HG03175 (cell line): ENCODE data around the gene PNMA6E.
"Not testable (repeated sequence)": the region's sequence is repeated elsewhere in the genome, so short reads cannot be mapped to it uniquely, and the experiment has no call there.

Experiments used
- ATAC-seq: cut with Tn5 transposase; IDR thresholded peaks from one replicate; pipeline ENCODE4 v1.9.1; 2021; ENCODE audit warnings: mild to moderate bottlenecking, moderate library complexity; ENCODE audit not compliant: unreplicated experiment

The PNMA6E gene

DNA sequence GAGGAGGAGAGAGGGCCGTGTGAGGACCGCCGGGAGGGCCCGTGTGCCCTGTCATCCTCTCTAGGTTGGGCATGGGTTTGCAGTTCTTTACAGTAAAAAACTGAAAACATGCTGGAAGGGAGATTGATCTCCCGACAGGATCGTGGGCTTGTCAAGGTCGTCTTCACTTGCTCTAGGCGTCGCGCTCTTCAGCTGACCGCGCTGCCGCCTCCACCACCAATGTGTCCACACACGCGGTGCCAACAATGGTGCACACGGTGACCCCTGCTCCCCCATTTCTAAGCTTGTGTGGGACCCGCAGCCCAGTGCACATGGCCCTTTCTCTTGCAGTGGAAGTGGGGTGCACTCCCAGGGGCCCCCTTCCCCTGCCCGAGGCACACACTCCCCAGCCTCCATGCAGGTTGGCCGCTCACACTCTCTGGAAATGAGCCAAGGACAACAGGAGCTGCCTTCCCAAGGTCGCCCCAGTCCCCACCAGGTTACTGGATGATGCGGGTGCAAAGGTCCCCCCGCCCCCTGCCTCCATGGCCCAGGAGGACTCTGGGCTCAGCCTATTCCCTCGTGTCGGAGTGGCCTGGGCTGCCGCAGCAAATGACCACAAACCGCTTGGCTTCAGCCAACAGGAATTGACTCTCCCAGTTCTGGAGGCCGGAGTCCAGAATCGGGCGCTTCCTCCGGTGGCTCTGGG is 8.4 kb upstream of the PNMA6E start:
- no peak for ATAC-seq

DNA sequence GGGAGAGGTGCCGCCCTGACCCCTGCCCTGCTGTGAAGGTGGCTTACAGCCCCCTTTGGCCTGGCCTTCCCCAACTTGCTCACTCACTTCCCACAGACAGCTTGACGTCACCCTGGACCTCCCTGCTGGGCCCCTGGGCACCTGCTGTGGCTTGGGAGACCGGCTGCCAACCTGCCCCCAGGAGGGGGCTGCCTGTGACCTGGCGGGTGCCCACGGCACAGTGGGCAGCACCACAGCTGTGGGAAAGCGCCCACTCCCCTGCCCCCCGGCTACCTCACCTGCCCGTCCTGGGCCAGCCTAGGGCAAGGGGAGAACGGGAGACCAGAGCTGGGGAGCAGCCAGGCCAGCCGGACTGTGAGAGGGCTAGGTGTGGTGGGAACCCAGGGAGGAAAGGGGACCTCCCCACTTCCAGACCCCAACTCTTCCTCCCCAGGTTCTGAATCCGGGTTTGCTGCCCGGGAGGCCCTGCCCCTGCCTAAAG is 7.8 kb upstream of the PNMA6E start:
- ATAC-seq, result no peak

DNA sequence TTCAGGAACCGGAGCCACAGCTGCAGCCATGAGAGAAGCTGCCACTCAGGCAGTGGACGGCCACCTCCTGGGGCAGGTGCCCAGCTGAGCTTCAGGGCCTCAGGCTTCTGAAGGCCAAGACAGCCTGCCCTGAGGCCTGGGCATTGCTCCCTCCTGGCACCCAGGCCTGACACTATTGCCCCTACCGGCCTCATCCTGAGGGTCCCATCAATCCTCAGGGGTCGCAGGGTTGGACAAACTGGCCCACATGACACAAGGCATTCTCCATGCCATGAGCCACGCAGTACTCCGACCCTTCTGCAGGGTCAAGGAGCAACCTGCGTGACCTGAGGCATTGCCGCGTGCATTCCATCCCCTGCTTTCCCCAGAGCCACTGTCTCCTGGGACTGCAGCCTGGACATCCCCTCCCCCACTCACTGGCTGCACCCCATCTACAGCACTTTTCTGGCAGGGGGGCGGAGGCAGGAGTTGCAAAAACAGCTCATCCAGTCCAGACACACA is 7.1 kb upstream of the PNMA6E start:
- no peak for ATAC-seq

DNA sequence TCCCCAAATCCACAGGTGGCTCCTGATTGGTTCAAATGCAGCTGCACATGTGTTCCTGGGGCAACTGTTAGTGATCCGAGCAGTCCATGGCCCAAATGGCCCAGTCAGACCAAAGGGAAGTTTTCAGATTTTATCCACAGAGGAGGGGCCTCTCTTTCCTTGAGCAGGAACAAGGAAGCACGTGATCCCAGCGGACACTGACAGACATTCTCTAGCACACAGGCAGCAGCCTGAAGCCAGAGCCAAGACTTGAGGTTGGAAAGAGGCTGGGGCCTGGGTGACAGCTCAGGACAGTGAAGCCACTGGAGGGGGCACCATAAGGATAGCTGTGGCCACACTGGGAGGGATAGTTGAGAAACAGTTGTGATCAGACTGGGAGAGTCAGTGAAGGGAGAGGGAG is 6.6 kb upstream of the PNMA6E start:
- no peak for ATAC-seq

DNA sequence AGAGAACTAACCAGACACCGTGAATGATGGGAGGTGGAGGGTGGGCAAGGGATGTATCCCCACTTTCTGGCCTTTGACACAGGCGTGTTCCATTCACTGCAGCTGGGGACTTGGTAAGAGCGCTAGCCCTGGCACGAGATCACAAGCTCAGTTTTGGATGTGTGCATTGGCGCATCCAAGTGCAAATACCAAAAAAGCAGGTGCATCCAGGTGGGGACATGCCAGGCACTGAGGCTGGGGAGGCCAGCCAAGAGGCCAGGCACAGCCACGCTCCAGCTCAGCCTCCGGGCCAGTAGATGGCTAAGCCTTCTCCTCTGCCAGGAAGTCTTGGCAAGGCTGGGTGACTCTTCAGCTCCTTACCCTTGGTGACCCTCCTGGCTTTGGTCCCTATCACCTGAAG is 5.8 kb upstream of the PNMA6E start:
- no peak for ATAC-seq

DNA sequence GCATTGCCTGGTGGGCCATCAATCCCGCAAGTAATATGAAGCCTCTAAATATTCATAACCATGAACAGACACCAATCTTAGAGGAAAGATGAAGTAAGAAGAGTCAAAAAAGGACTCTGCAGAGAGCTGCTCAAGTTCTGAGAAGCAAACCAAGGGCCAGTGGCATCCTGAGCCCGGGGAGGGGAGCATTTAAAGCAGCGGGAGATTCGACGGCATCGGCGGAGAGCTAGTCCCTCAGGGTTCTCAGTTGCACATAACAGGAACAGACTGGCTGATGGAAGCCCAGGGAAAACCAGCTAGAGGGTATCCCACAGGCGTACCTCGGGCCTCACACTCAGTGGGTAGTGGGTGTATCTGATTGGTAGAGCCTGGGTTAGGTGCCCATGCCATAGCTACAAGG is 4.9 kb upstream of the PNMA6E start:
- no peak for ATAC-seq

DNA sequence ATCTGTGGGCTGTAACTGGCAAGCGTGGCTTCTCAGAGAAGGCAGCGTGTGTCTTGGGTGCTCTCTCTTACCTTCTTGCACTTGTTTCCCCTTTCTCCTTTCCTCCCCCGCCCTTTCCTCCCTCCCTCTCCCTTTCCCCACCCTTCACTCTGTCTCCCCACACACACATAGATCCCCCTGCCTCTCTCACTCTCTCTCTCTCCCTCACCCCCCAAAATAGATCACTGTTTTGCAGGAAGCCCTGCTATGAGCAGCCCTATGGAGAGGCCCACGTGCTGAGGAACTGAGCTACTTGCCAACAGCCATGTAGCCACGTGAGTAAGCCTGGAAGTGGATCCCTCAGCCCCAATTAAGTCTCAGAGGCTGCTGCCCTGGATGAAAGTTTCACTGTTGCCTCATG is 4.3 kb upstream of the PNMA6E start:
- ATAC-seq, result no peak

DNA sequence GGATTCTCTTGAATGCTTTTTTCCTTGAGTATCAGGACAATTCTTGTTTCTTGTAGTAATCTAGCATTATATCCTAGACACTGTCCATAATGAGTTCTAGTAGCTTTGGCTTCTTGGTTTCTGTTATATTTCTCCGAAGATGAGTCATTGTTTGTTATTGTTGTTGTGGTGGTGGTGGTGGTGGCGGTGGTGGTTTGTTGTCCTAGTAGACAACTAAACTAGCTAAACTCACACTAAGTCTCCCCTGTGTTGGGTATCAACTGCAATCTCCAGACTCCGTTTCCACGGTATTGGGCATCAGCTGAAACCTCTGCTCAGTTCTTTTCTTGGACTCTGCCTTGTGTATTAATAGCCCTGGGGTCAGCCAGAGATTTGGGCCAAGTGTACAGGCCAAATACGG is 3.2 kb upstream of the PNMA6E start:
- ATAC-seq, result not testable (repeated sequence)

DNA sequence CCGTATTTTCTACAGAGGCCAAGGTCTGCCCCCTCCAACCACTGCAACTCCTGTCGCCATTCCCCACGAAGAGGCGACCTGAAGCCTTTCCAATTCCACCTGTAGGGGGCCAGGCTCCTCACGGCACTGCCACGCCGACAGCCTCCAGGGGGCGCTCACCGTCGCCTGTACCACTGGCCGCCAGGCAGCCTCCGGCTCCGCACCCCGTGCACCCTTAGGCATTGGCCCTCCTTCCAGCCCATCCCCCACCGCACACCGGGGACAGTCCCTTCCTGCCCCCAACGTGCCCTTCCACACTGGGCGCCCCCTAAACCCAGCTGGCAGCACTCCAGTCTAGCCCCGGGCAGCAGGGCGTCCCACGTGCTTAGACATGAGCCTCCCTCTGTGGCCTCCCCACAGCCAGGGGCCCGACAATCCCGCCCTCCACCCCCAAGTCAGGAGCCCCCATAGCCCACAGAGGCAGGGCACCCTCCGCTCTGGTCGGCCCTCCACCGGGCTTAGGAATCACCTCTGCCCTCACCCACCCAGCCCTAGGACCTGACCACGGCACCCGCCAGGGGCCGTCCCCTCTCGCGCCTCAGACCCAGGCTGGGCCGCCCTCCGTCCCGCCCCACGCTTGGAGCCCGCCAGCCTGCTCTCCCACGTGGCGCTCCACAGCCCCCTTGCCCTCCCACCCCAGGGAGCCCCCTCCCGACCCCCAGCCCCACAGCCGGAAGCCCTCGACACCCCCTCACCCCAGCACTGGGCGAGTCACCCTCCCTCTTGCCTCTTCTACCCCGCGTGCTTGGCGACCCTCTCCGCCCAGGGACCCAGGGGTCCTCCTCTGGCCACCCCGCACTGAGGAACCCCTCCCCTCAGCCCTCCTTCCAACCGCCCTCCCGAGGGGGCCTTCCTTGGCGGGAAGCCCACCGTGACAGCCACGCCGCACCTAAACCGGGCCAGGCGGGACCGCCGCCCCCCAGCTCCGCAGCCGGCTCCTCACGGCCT is 711 bp downstream of the PNMA6E start:
- peak; percentile 66 for ATAC-seq

DNA sequence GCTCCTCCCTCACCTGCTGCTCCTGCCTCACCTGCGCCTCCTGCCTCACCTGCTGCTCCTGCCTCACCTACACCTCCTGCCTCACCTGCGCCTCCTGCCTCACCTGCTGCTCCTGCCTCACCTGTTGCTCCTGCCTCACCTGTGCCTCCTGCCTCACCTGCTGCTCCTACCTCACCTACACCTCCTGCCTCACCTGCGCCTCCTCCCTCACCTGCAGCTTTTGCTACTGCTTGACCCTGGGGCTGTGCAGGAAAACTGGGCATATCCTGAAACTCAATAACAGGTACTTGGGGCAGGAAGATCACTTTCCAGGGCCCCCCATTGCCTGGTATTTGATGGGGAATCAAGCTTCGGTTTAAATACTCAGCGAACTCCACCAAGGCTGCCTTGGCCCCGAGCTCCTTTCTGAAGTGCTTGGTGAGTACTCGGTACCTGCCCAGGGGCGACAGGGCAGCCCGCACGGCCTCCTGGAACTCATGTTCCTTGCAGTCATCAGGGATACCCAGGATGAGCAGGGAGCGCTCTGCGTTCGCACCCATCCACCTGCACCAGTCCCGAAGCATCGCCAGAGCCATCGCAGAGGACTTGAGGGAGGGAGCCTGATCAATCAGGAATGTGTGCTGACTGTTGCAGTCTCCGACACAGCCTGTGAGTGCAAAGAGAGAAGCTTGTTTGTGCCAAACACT is 2.7 kb downstream of the PNMA6E start:
- ATAC-seq, result no peak

DNA sequence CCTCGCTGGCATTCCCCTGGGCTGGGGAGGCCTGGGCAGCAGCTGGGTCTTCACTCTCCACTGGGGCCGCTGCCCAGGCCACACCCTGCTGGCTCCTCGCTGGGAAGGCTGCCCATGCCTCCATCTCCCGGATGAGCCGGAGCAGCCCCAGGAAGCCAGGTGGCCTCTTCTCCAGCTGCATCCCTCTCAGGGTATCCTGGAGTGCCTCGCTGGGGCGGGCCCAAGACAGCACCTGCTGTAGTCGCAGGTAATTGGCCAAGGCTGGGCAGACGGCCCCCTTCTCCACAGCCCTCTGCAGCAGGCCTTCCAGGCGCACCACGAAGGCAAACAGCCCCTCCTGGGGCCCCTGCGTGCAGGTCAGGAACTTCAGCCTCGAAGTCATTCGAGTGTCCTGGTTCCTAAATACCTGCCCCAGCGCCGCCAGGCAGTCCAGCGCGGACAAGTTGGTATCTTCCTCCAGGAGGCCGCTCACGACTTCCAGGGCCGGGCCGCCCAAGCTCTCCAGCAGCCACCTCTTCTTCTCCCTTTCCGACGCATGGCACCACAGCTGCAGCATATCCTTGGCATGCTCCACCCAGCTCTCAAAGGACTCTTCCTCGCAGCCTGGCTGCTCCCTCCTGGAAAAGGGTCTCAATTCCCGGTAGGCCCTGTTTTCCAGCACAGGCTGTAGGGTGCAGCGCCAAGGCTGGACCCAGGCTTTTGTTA is 3.7 kb downstream of the PNMA6E start:
- ATAC-seq, result no peak

DNA sequence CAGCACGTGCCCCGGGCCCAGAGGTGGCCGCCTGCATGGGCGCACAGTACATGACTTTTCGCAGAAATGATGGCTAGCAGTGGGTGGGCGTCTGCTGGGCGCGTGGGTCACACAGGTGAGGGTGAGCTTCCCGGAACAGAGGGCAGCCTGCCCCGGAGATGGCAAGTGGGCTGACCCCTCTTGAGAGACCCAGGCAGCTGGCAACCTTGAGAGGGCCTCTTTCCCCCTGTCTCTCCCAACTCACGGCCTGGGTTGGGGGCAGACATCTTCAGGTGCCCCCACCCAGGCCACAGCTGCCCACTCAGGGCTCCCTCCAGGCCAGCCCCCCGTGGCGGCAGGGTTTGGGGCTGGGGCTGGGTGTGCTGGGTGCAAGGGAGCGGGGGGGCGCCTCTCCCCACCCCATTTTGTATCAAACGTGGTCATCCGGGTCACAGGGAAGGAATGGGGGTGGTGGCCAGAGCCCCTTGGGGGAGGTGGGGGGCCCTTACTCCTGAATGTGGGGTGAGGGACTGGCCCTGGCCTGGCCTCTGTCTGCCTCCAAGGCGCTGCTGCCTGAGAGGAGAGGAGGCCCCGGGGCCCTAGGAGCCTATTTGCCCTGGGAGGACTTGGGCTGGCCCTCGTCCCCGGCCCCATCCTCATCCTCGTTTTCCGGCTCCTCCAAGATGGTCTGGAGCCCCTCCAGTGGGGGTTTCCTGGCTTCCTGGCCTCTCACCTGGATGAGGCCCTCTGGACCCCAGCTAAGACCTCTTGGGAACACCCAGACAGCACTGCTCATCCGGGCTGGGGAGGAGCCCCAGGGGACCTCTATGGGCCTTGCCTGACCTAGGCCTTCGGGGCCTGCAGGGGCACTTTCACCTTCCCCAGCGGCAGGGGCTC is 4.6 kb downstream of the PNMA6E start:
- no peak for ATAC-seq

DNA sequence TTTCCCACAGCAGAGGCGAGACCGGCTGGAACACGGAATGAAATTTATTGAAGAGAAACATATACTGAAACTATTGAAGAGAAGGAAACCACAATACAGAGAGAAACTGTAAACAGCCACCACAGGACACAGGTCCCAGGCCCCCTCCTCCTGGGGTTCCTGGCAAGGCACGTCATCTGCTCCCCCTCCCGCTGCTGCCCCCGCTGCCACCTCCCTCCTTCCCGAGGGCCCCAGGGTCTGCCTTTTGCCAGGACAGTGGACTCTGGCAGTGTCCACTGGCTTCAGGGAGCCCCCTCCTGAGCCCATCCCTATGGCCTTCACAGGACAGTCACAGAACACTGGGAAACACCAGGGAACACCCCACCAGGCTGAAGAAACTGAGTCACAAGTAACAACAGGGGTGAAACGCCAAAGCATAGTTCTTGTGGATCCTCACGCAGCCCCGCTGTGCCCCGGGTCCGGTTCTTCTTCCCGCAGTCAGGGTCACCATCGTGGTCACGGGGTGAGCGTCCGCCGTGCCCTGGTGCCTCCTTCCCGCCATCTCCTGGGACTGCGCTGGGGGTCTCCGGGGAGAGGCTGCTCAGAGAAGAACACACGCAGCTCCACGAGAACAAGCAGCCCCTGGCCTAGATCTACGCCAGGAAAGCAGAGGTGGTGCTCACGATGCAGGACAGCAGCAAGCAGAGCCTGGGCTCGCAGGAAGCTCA is 5.4 kb downstream of the PNMA6E start:
- no peak for ATAC-seq

DNA sequence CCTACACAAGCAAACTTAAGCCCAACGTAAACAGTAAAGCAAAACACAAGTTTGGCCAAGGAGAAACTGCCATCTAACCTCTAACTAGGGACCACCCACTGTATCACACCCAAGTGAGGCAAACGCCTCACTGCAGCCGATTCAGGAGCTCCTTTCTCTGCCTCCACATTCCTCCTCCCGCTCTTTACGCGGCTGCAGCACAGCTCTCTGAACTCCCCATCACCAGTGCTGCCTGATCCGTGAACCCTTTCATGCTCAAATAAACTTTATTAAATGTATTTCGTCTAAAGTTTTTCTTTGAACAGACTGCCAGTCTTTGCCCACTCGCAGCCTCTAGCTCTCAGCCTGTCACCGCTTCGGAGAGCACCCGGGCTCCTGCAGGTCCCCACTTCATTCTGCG is 6.5 kb downstream of the PNMA6E start:
- ATAC-seq, result no peak

DNA sequence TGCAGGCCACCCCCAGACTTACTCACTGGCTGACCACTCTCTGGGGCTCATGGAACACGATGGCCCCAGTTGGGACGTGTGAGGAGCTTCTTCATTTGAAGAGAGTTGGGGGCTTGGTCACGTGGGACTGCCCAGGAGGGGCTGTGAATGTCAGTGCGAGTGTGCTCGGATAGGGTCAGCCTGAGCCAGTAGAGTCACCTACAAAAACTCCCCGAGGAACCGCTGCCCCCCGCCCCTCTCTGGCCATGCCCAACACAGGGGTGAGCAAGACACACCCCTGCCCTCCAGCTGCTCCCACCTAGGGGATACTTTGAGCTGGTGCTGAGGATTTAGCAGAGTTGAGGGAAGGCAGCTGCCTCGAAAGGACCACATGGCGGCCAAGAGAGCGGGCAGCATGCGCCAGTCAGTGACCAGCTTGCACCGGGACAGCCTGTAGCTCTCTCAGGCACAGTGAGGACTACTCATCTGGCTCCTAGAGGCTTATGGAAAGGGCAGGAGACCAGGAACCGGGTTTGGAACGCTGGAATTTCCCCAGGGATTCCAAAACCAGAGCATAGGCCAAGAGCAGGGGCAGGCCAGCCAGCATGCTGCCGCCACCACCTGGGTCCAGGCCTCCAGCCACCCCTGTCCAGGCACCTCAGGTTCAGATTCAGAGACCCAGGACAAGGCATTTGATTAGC is 8.4 kb downstream of the PNMA6E start:
- ATAC-seq, result no peak

DNA sequence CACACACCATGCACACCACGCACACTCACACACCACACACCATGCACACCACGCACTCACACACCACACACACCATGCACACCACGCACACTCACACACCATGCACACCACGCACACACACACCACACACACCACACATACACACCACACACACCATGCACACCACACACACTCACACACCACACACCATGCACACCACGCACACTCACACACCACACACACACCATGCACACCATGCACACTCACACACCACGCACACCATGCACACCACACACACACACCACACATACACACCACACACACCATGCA is 11.7 kb downstream of the PNMA6E start:
- not testable (repeated sequence) for ATAC-seq

DNA sequence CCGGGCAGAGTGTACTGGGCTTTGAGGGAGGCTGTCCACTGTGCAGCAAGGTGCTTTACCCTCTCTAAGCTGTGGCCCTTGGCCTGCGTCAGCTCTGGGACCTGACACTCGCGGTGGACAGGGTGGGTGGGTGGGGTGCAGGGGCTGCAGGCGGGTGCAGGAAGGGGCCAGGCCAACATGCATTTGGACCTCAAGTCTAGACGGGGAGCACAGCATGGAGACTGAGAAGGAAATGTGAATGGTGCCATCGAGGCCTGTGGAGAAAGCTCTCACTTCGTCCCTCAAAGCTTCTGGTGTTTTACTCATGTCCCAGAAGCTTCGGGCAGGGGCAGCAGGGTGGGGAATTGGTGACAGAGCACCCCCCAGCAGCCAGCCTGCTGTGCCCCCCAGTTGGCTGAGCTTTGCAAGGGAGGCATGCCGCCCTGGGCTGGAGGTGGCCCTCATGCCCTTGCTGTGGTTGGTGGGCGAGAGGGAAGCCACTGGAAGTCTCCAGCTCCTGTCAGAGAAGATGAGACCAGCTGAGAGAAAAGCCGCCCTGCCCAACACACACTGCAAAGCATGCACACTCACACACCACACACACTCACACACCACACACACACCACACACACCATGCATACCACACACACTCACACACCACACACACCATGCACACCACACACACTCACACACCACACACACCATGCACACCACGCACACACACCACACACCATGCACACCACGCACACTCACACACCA is 12.3 kb downstream of the PNMA6E start:
- ATAC-seq, result no peak
